GM12878 (cell line): ENCODE results near the gene EFNA1. TPM values are rescaled to one million over a fixed set of nuclear protein-coding genes. Genes with fewer than 3 reads are reported as not detected.
A peak's percentile ranks its signal among the peaks of the same experiment; 100 is the strongest.

Source experiments
- ATAC-seq: fragments of 200-7000 bp; cut with Tn5 transposase; 3 replicates; pipeline ENCODE4 v1.9.1; 2020; ENCODE audit warnings: mild to moderate bottlenecking, moderate library complexity
- BruUV-seq: library from RNA; stranded (reverse); fragments of 400-500 nt; replicated peaks from 2 replicates; lab custom pipeline; 2021; lab: Mats Ljungman, UMichigan
- CTCF ChIA-PET: fragments of 300-600 bp; sonication (Branson Sonifier 250); formaldehyde crosslinking; extraction: SDS; loops from one replicate; lab custom pipeline; 2021; ENCODE audit warnings: inconsistent platforms; lab: Yijun Ruan, JAX
- POLR2A ChIA-PET: fragments of 350-600 bp; formaldehyde crosslinking; extraction: SDS; loops from one replicate; lab custom pipeline; 2021; ENCODE audit warnings: inconsistent platforms; lab: Charles Lee
- RAD21 ChIA-PET: fragments of 300-600 bp; sonication (Branson Sonifier 250); formaldehyde crosslinking; loops from one replicate; lab custom pipeline; 2023; ENCODE audit warnings: antibody characterized with exemption; ENCODE audit not compliant: unreplicated experiment; lab: Charles Lee
- SMC1A ChIA-PET: fragments of 300-600 bp; sonication (Branson Sonifier 250); formaldehyde crosslinking; loops from one replicate; lab custom pipeline; 2023; ENCODE audit not compliant: unreplicated experiment, uncharacterized antibody; lab: Charles Lee
- DNase-seq: peaks from one replicate; pipeline ENCODE4 v3.0.0-alpha.2; 2011; ENCODE audit warnings: low read depth, low spot score
- FAIRE-seq: peaks from 3 replicates; lab custom pipeline; 2011; peaks lifted over from hg19 to GRCh38; lab: Jason Lieb, UNC
- H2AFZ ChIP-seq: 2 replicates; pipeline ENCODE4 v1.6.0; 2011; ENCODE audit warnings: low read depth, low read length, control low read depth; ENCODE audit not compliant: control insufficient read depth
- H3K27ac ChIP-seq: 2 replicates; pipeline ENCODE4 v1.5.1; 2011; ENCODE audit warnings: control low read depth; ENCODE audit not compliant: control insufficient read depth, insufficient read depth
- H3K27me3 ChIP-seq, 2 experiments: replicated peaks in 1 of 2; 2 replicates each; pipeline versions ENCODE4 v1.6.0 to v1.6.1; 2011; ENCODE audit warnings: low read length in 1 of 2; ENCODE audit not compliant: control insufficient read depth in 2 of 2, insufficient read depth in 2 of 2
- H3K36me3 ChIP-seq, 2 experiments: 2 replicates each; pipeline ENCODE4 v1.5.1; 2011; ENCODE audit warnings: low read length in 1 of 2; ENCODE audit not compliant: control insufficient read depth in 2 of 2, insufficient read depth in 2 of 2
- H3K4me1 ChIP-seq: 2 replicates; pipeline ENCODE4 v1.6.1; 2011; ENCODE audit warnings: mild to moderate bottlenecking, low read length, moderate library complexity, mixed read lengths; ENCODE audit not compliant: control insufficient read depth, insufficient read depth
- H3K4me2 ChIP-seq: 2 replicates; pipeline ENCODE4 v1.6.0; 2011; ENCODE audit warnings: control low read depth; ENCODE audit not compliant: control insufficient read depth, insufficient read depth
- H3K4me3 ChIP-seq: fragments of 200-600 bp; sonication (generic); 2 replicates; pipeline ENCODE4 v1.5.1; 2016
- H3K79me2 ChIP-seq: 2 replicates; pipeline ENCODE4 v1.6.0; 2011; ENCODE audit warnings: low read length; ENCODE audit not compliant: control insufficient read depth, insufficient read depth
- H3K9ac ChIP-seq: 2 replicates; pipeline ENCODE4 v1.8.0; 2011; ENCODE audit warnings: low read length, control low read depth, mixed read lengths; ENCODE audit not compliant: control insufficient read depth, insufficient read depth
- H3K9me3 ChIP-seq: replicated peaks from 3 replicates; pipeline ENCODE4 v1.5.1; 2011; ENCODE audit warnings: mild to moderate bottlenecking, low read length; ENCODE audit not compliant: control insufficient read depth, insufficient read depth
- H4K20me1 ChIP-seq: 2 replicates; pipeline ENCODE4 v1.6.0; 2011; ENCODE audit not compliant: control insufficient read depth, insufficient read depth
- BRCA1 ChIP-seq: IDR thresholded peaks from 2 replicates; pipeline ENCODE4 v1.6.1; 2011; ENCODE audit warnings: low read depth, low read length, improper control_type of control experiment
- ESRRA ChIP-seq: IDR thresholded peaks from 2 replicates; pipeline ENCODE4 v1.6.1; 2012; ENCODE audit warnings: mild to moderate bottlenecking, low read length, improper control_type of control experiment
- FOXM1 ChIP-seq: IDR thresholded peaks from 2 replicates; pipeline ENCODE4 v1.6.1; 2012; ENCODE audit warnings: low read depth, mild to moderate bottlenecking, inconsistent platforms, low read length, moderate library complexity
- IKZF1 ChIP-seq: fragments of 450-650 bp; conservative IDR thresholded peaks from 2 replicates; pipeline ENCODE4 v1.6.1; 2017; ENCODE audit warnings: antibody characterized with exemption, mild to moderate bottlenecking
- LARP7 ChIP-seq: fragments of 450-650 bp; IDR thresholded peaks from 2 replicates; pipeline ENCODE4 v1.6.1; 2017; ENCODE audit warnings: mild to moderate bottlenecking
- PML ChIP-seq: IDR thresholded peaks from 2 replicates; pipeline ENCODE4 v1.6.1; 2012; ENCODE audit warnings: low read length, inconsistent platforms
- POLR2AphosphoS2 ChIP-seq: IDR thresholded peaks from 2 replicates; pipeline ENCODE4 v1.6.1; 2011; ENCODE audit warnings: low read depth, mild to moderate bottlenecking, low read length, improper control_type of control experiment, moderate library complexity
- RAD21 ChIP-seq: IDR thresholded peaks from 2 replicates; pipeline ENCODE4 v1.6.1; 2011; ENCODE audit warnings: mild to moderate bottlenecking, low read depth, low read length, moderate library complexity; ENCODE audit not compliant: insufficient read depth
- RUNX3 ChIP-seq: IDR thresholded peaks from 2 replicates; pipeline ENCODE4 v1.6.1; 2012; ENCODE audit warnings: low read length, inconsistent platforms
- SMAD1 ChIP-seq: fragments of 450-650 bp; IDR thresholded peaks from 2 replicates; pipeline ENCODE4 v1.6.1; 2018; ENCODE audit warnings: mild to moderate bottlenecking, low read depth; ENCODE audit not compliant: partially characterized antibody
- SMC3 ChIP-seq: IDR thresholded peaks from 2 replicates; pipeline ENCODE4 v1.6.1; 2011; ENCODE audit warnings: low read length, improper control_type of control experiment, borderline replicate concordance
- WRNIP1 ChIP-seq: IDR thresholded peaks from 2 replicates; pipeline ENCODE4 v1.6.1; 2011; ENCODE audit warnings: low read depth, low read length, improper control_type of control experiment, borderline replicate concordance
- WGBS: methylation state at CpG from one replicate; pipeline ENCODE4 v1.1.6; 2016; ENCODE audit warnings: low lambda C conversion rate; ENCODE audit not compliant: insufficient replicate concordance, insufficient coverage; ENCODE audit errors: missing lambda C conversion rate; 5-methylcytosine and 5-hydroxymethylcytosine counted together
- in situ Hi-C: fragments of 300-500 bp; cut with MboI; formaldehyde crosslinking; loops from 9 replicates; pipeline ENCODE4 v1.14.3; 2018; ENCODE audit warnings: mixed read lengths
- intact Hi-C: fragments of 100-400 bp; cut with micrococcal nuclease; formaldehyde crosslinking; loops from one replicate; pipeline ENCODE4 v1.14.2; 2022; ENCODE audit not compliant: unreplicated experiment
- polyA plus RNA-seq, 11 experiments: library from polyadenylated mRNA; depleted of rRNA in 4 of 11; unstranded in 6 of 11; stranded (reverse) in 5 of 11; fragments of >200 nt; fragmentation: Nextera tagmentation in 4 of 11; fragmentation: Illumina TruSeq in 1 of 11; extraction: Ambion mirVana in 4 of 11; extraction: Trizol in 1 of 11; gene quantifications; 1 replicate in 1 of 11; 2 replicates in 10 of 11; pipeline versions ENCODE4 v1.2.1 to v1.2.3, GENCODE V29; 2011 to 2016; ENCODE audit warnings: inconsistent platforms in 2 of 11, missing spikeins in 2 of 11, low read depth in 1 of 11
- total RNA-seq, 4 experiments: library from RNA; depleted of rRNA in 3 of 4; stranded (reverse); fragments of >200 nt in 3 of 4; fragmentation: Illumina TruSeq in 1 of 4; extraction: Trizol in 1 of 4; gene quantifications; 2 replicates each; pipeline versions ENCODE4 v1.2.1 to v1.2.3, GENCODE V29; 2013 to 2021
- TF ChIP-seq, protein P1 (sequence below): fragments of 450-650 bp; formaldehyde crosslinking; IDR thresholded peaks from 2 replicates; pipeline ENCODE4 v1.4.0; 2020; ENCODE audit warnings: mild to moderate bottlenecking, moderate library complexity
- TF ChIP-seq, protein P2 (sequence below): fragments of 150-350 bp; IDR thresholded peaks from 2 replicates; pipeline ENCODE4 v1.6.1; 2016; ENCODE audit warnings: low read depth, low read length
- TF ChIP-seq, protein P3 (sequence below): IDR thresholded peaks from 2 replicates; pipeline ENCODE4 v1.6.1; 2012; ENCODE audit warnings: low read depth, low read length, improper control_type of control experiment

Gene EFNA1
- total and polyA plus RNA-seq, 10 of the 15 experiments (the other 5 are each of a cell fraction or from before 2014, with no cell fraction given), result 0.13 to 7.5 (median 0.28) TPM; not detected in 5

DNA sequence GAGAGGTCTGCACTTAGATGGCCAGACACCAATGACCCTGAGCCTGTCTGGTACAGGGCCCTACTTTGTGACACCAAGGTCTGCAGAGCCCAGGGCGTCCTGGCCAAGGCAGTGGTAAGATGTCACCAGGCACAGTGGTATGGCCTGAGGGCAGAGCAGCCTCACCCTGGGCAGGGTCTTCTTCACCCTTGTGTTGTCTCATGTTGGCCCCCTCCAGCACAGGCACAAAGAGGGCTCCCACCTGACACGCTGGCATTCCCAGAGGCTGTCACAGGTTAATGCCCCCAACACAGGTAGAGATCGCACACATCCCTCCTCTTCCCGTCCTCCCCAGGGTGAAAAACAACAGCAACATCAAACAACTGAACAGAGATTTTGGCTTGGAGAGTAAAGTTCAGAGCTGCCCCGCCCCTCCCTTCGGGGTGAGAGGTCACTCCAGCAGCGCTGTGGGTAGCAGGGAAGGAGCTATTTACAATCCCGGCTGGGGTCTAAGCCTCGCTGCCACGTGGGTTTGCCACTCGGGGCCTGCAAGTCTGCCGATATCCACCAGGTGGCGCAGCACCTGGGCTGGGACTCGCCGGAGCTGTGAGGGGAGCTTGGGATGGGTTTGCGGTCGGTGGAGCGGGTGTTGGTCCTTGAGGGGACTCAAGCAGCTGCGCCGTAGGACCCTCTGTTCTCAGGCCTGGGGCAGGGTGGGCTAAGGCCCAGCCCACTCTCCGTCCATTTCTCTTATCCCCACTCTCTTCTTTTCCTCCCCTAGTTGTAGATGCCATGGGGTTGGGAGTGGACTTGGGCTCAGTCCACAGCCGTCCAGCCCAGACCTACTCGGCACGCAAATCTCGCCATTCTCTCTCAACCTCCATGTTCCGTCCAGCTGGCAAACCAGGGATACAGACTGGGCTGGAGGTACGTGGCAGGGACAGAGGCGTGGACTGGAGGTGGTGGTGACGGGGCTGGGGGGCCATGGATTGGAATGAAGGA lies 36.3 kb upstream of the EFNA1 start:
- in situ Hi-C loops, result loop anchor here (5.0 kb wide), 1 partner anchor 76 kb away; no protein-coding TSS in a partner anchor
- no peak for FAIRE-seq
- TF ChIP-seq LARP7 (peak; percentile 48; the same call in 1 of the 2 replicates), SMAD1 (no peak), WRNIP1 (no peak), PML (no peak), POLR2AphosphoS2 (no peak), FOXM1 (no peak), ESRRA (no peak), SMC3 (peak; percentile 96), RUNX3 (peak; percentile 42; the same call in 1 of the 2 replicates), RAD21 (peak; percentile 79), IKZF1 (0 out of 2 replicates have a peak, but pooled peaks have one; percentile 25), BRCA1 (no peak)
- TF ChIP-seq, protein P1, sequence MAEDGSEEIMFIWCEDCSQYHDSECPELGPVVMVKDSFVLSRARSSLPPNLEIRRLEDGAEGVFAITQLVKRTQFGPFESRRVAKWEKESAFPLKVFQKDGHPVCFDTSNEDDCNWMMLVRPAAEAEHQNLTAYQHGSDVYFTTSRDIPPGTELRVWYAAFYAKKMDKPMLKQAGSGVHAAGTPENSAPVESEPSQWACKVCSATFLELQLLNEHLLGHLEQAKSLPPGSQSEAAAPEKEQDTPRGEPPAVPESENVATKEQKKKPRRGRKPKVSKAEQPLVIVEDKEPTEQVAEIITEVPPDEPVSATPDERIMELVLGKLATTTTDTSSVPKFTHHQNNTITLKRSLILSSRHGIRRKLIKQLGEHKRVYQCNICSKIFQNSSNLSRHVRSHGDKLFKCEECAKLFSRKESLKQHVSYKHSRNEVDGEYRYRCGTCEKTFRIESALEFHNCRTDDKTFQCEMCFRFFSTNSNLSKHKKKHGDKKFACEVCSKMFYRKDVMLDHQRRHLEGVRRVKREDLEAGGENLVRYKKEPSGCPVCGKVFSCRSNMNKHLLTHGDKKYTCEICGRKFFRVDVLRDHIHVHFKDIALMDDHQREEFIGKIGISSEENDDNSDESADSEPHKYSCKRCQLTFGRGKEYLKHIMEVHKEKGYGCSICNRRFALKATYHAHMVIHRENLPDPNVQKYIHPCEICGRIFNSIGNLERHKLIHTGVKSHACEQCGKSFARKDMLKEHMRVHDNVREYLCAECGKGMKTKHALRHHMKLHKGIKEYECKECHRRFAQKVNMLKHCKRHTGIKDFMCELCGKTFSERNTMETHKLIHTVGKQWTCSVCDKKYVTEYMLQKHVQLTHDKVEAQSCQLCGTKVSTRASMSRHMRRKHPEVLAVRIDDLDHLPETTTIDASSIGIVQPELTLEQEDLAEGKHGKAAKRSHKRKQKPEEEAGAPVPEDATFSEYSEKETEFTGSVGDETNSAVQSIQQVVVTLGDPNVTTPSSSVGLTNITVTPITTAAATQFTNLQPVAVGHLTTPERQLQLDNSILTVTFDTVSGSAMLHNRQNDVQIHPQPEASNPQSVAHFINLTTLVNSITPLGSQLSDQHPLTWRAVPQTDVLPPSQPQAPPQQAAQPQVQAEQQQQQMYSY, result no peak
- TF ChIP-seq, protein P2, sequence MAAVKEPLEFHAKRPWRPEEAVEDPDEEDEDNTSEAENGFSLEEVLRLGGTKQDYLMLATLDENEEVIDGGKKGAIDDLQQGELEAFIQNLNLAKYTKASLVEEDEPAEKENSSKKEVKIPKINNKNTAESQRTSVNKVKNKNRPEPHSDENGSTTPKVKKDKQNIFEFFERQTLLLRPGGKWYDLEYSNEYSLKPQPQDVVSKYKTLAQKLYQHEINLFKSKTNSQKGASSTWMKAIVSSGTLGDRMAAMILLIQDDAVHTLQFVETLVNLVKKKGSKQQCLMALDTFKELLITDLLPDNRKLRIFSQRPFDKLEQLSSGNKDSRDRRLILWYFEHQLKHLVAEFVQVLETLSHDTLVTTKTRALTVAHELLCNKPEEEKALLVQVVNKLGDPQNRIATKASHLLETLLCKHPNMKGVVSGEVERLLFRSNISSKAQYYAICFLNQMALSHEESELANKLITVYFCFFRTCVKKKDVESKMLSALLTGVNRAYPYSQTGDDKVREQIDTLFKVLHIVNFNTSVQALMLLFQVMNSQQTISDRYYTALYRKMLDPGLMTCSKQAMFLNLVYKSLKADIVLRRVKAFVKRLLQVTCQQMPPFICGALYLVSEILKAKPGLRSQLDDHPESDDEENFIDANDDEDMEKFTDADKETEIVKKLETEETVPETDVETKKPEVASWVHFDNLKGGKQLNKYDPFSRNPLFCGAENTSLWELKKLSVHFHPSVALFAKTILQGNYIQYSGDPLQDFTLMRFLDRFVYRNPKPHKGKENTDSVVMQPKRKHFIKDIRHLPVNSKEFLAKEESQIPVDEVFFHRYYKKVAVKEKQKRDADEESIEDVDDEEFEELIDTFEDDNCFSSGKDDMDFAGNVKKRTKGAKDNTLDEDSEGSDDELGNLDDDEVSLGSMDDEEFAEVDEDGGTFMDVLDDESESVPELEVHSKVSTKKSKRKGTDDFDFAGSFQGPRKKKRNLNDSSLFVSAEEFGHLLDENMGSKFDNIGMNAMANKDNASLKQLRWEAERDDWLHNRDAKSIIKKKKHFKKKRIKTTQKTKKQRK, result no peak
- TF ChIP-seq, protein P3, sequence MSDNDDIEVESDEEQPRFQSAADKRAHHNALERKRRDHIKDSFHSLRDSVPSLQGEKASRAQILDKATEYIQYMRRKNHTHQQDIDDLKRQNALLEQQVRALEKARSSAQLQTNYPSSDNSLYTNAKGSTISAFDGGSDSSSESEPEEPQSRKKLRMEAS, result peak; percentile 73; the same call in 1 of the 2 replicates

More for the DNA sequence above, 36.3 kb upstream of the EFNA1 start:
- H3K9me3 ChIP-seq, result no peaks in the 10 kb centered on the region
- peaks cover 0 to 2% of the 10 kb centered on the region in 2 experiments; a peak in 1 of 4 replicates for H3K27me3 ChIP-seq
- DNase-seq, result no peak
- peak; percentile 88 for ATAC-seq
- peaks cover 4% of the 10 kb centered on the region for H3K4me1 ChIP-seq
- ChIA-PET RAD21 (interaction anchor here (0.6 to 5.1 kb wide), 10 partner anchors 28 to 478 kb away, joined by 3 to 71 read pairs (median 4); partner anchors contain the start of genes EFNA4, KRTCAP2 and SLC50A1), CTCF (interaction anchor here (0.6 to 6.8 kb wide), 40 partner anchors 9 to 483 kb away, joined by 3 to 284 read pairs (median 5); partner anchors contain the start of genes KCNN3, KRTCAP2 and TRIM46), POLR2A (interaction anchor here (0.7 to 1.5 kb wide), 5 partner anchors 35 to 152 kb away, joined by 3 to 5 read pairs (median 3); partner anchors contain the start of gene KRTCAP2), SMC1A (interaction anchor here (0.9 to 2.7 kb wide), 14 partner anchors 16 to 186 kb away, joined by 3 to 36 read pairs (median 4); partner anchors contain the start of gene KRTCAP2)
- peak overlapping the region; percentile 64; the same call in 1 of the 2 replicates for H2AFZ ChIP-seq
- H4K20me1 ChIP-seq, result no peaks in the 10 kb centered on the region
- no peak overlapping the region for H3K9ac ChIP-seq
- no peak overlapping the region for H3K4me3 ChIP-seq
- no peaks in the 10 kb centered on the region for H3K36me3 ChIP-seq
- BruUV-seq, result no TSS peak
- no peak overlapping the region for H3K4me2 ChIP-seq
- intact Hi-C loops, result loop anchor here (1.0 kb wide), 1 partner anchor 77 kb away; no protein-coding TSS in a partner anchor
- 15% methylated on average over 29 of the region's 29 CpGs for WGBS
- H3K27ac ChIP-seq, result no peak overlapping the region
- H3K79me2 ChIP-seq, result no peaks in the 10 kb centered on the region
